Uterus (tissue), 4 donors: ENCODE measurements around the gene VPS37C. TPM values are rescaled to one million over a fixed set of nuclear protein-coding genes. Genes with fewer than 3 reads are reported as not detected.

Source experiments
- DNase-seq, 2 donors: peaks; one replicate each; pipeline ENCODE4 v3.0.0-alpha.2; 2019 to 2020
- H3K27ac ChIP-seq, 2 donors: fragments of 200-600 bp; sonication (generic); 1 replicate in 1 of 2; 2 replicates in 1 of 2; pipeline ENCODE4 v1.5.1; 2016 to 2018
- H3K27me3 ChIP-seq, 2 donors: fragments of 200-600 bp; sonication (generic); one replicate each; pipeline ENCODE4 v1.5.1; 2018 to 2019; ENCODE audit warnings: control low read depth in 1 of 2
- H3K36me3 ChIP-seq, 2 donors: fragments of 200-600 bp; sonication (generic); one replicate each; pipeline ENCODE4 v1.5.1; 2019; ENCODE audit warnings: control low read depth in 1 of 2
- H3K4me1 ChIP-seq, 2 donors: fragments of 200-600 bp; sonication (generic); one replicate each; pipeline ENCODE4 v1.5.1; 2018 to 2019; ENCODE audit warnings: control low read depth in 1 of 2
- H3K4me3 ChIP-seq, 2 donors: fragments of 200-600 bp; sonication (generic); 1 replicate in 1 of 2; 2 replicates in 1 of 2; pipeline ENCODE4 v1.5.1; 2018 to 2019; ENCODE audit warnings: mild to moderate bottlenecking in 1 of 2
- H3K9me3 ChIP-seq, 2 donors: fragments of 200-600 bp; sonication (generic); one replicate each; pipeline ENCODE4 v1.5.1; 2019; ENCODE audit warnings: control low read depth in 1 of 2
- POLR2A ChIP-seq, 2 donors: fragments of 450-650 bp; IDR thresholded peaks; one replicate each; pipeline ENCODE4 v1.6.1; 2016; ENCODE audit warnings: antibody characterized with exemption in 2 of 2, mild to moderate bottlenecking in 1 of 2, moderate library complexity in 1 of 2
- intact Hi-C: fragments of 100-400 bp; cut with DNase I; formaldehyde crosslinking; loops from one replicate; pipeline ENCODE4 v1.15.1; 2023; ENCODE audit warnings: low total_unique reads
- total RNA-seq, 4 donors: library from RNA; depleted of rRNA in 3 of 4; stranded (reverse); fragments of >200 nt in 3 of 4; gene quantifications; one replicate each; pipeline versions ENCODE4 v1.1.0 to v1.2.4, GENCODE V29; 2014 to 2023
- TF ChIP-seq, protein P1 (sequence below), 4 experiments: fragments of 200-600 bp in 2 of 4; fragments of 450-650 bp in 2 of 4; sonication (generic) in 2 of 4; IDR thresholded peaks; one replicate each; pipeline ENCODE4 v1.5.1; 2016 to 2019; ENCODE audit warnings: antibody characterized with exemption in 4 of 4, mild to moderate bottlenecking in 2 of 4, moderate library complexity in 1 of 4
- donor health status: DM: yes; HTN: yes; CAD: no.

The VPS37C gene
- total RNA-seq, 4 donors from 2014 or later = 0.26 to 26.3 (median 13.3) TPM

DNA sequence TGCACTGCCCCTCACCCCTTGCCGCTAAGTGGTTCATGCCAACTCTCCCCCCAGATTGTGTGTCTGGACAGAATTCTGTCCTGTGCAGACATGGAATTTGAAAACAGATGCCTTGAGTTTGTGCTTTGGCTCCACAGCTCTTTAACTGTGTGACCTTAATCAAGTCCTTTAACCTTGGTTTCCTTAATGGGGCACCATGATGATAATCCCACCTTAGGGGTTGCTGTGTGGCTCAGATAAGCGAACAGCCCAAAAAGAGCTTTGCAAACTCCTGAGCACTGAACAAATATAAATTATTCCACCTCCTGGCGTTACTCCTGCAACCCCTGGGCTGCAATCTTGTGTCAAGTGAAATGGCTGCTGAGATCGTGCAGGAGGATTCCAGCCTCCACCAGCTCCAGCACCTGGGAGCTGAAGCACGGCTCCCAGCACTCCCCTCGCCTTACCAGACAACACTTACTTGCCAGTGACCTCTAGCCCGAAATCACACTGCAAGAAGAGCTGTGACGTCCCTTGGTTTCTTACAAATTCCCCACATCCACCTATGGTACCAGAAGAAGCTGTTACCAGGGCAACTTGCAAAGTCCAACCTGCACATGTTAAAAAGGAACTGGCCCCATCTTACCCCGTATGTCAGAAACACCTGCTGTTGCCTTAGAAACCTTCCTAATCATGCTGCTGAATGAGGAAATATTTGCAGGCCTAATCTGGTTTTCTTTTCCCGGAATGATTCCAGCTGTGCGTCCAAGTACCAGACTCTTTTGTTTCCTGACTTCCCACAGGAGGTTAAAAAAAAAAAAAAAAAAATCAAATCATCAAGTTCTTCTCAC, 13.2 kb downstream of the VPS37C start:
- Histone ChIP-seq H3K4me3 (no peak overlapping the region), H3K4me1 (peaks cover 7 to 10% of the 10 kb centered on the region in 2 donors), H3K9me3 (no peaks in the 10 kb centered on the region), H3K27ac (no peak overlapping the region), H3K36me3 (no peaks in the 10 kb centered on the region), H3K27me3 (no peaks in the 10 kb centered on the region)
- DNase-seq = no peak
- TF ChIP-seq, protein P1, sequence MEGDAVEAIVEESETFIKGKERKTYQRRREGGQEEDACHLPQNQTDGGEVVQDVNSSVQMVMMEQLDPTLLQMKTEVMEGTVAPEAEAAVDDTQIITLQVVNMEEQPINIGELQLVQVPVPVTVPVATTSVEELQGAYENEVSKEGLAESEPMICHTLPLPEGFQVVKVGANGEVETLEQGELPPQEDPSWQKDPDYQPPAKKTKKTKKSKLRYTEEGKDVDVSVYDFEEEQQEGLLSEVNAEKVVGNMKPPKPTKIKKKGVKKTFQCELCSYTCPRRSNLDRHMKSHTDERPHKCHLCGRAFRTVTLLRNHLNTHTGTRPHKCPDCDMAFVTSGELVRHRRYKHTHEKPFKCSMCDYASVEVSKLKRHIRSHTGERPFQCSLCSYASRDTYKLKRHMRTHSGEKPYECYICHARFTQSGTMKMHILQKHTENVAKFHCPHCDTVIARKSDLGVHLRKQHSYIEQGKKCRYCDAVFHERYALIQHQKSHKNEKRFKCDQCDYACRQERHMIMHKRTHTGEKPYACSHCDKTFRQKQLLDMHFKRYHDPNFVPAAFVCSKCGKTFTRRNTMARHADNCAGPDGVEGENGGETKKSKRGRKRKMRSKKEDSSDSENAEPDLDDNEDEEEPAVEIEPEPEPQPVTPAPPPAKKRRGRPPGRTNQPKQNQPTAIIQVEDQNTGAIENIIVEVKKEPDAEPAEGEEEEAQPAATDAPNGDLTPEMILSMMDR (IDR thresholded peaks at IDR 0.05) = no peak
- TF ChIP-seq POLR2A (IDR thresholded peaks at IDR 0.05) = no peak
- intact Hi-C loops = no loop called here

DNA sequence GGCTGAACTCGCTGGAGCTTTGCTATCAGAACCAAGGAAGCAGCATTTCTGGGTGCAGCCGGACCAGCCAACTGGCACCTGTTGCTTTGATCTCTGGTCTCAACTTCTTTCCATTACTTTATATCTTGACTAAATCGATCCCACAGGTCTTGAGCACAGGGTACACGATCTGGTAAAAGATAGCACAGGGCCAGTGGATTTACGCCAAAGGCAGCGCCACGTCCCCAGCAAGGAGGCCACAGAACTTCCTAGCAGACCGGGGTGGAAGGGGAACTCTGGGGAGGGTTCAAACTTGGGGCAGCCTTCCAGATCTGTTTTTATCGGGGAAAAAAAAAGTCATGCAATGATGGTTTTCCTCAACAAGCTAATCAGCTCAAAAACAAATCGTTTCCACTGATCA, 14.0 kb downstream of the VPS37C start:
- no peak for DNase-seq
- Histone ChIP-seq H3K4me1 (peaks cover 7 to 10% of the 10 kb centered on the region in 2 donors), H3K36me3 (no peaks in the 10 kb centered on the region), H3K4me3 (no peak overlapping the region), H3K27ac (no peak overlapping the region), H3K27me3 (no peaks in the 10 kb centered on the region), H3K9me3 (no peaks in the 10 kb centered on the region)
- intact Hi-C loops = no loop called here
- TF ChIP-seq, protein P1 (IDR thresholded peaks at IDR 0.05) = no peak
- no peak for TF ChIP-seq POLR2A (IDR thresholded peaks at IDR 0.05)

DNA sequence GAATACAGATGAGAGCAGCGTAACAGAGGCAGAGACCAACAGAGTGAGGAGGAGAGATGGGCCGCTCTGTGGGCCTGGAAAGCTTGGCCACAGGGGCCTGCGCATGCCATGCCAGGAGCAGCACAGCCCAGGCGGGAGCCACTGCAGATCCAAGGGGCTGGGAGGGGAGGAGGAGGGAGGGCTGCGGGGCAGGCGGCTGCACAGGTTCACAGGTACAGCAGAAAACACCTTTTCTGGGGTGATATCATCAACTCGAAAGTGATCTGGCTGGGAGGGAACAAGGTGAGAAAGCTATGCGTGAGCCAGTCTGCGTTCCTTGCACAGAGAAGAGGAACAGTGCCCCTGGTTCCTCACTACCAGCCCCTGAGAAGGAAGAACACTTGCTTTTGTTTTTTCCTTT, 14.8 kb downstream of the VPS37C start:
- DNase-seq = no peak
- Histone ChIP-seq H3K9me3 (no peaks in the 10 kb centered on the region), H3K36me3 (no peaks in the 10 kb centered on the region), H3K27ac (no peak overlapping the region), H3K4me1 (peaks cover 5 to 7% of the 10 kb centered on the region in 2 donors), H3K27me3 (no peaks in the 10 kb centered on the region), H3K4me3 (no peak overlapping the region)
- no peak for TF ChIP-seq POLR2A (IDR thresholded peaks at IDR 0.05)
- TF ChIP-seq, protein P1 (IDR thresholded peaks at IDR 0.05) = no peak
- intact Hi-C loops = no loop called here

DNA sequence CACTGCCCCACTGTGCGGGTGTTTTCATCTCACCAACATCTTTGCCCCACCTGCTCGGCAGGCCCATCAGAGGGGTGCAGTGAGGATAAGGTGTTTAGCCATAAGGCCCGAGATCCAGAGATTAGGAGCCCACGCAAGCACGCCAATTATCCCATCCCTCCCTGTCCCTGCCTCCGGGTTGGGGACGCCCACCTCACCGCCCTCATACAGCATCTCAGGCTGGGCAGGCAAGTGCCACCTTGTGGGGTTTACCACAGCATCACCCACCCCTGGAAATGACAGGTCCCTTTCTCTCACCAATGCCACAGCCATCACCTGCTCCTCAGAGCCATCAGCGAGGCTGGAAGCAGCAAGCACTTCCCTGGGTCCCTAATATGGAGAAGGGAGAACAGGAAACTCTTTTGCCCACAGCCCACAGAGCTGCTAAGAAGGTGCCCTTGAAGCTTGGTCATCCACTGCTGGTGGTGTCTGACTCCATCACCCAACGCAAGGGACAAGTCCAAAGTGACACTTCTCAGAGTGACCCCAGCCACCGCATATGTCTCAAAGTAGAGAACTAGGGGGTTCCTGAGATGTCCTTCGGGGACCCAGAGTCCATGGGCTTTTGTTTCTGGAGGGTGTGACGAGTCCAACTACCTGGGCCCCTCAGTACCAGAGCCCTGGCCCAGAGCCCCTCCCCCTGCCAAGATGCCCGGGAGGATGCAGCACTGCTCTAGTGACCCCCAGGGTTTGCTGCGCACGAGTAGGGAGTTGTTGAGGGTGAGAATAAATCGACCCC, 15.8 kb downstream of the VPS37C start:
- TF ChIP-seq, protein P1 (IDR thresholded peaks at IDR 0.05) = no peak
- no peak for TF ChIP-seq POLR2A (IDR thresholded peaks at IDR 0.05)
- H3K4me1 ChIP-seq = peaks cover 0 to 7% of the 10 kb centered on the region in 2 donors
- no peak overlapping the region for H3K27ac ChIP-seq
- no peak overlapping the region for H3K4me3 ChIP-seq
- intact Hi-C loops = no loop called here
- DNase-seq = no peak
- no peaks in the 10 kb centered on the region for H3K27me3 ChIP-seq
- no peaks in the 10 kb centered on the region for H3K36me3 ChIP-seq
- no peaks in the 10 kb centered on the region for H3K9me3 ChIP-seq
